B cell (primary cell): ENCODE results near the gene BAIAP2L1.

ENCODE experiments used
- EZH2 ChIP-seq: IDR thresholded peaks from 2 replicates; pipeline ENCODE4 v1.6.1; 2012; ENCODE audit warnings: borderline replicate concordance, low read depth, mild to moderate bottlenecking, moderate library complexity, low read length; ENCODE audit not compliant: insufficient read depth, poor library complexity, severe bottlenecking
- TF ChIP-seq, protein P1 (sequence below): fragments of 200-600 bp; IDR thresholded peaks from one replicate; pipeline ENCODE4 v1.8.0; 2022; ENCODE audit warnings: antibody characterized with exemption, mild to moderate bottlenecking

DNA sequence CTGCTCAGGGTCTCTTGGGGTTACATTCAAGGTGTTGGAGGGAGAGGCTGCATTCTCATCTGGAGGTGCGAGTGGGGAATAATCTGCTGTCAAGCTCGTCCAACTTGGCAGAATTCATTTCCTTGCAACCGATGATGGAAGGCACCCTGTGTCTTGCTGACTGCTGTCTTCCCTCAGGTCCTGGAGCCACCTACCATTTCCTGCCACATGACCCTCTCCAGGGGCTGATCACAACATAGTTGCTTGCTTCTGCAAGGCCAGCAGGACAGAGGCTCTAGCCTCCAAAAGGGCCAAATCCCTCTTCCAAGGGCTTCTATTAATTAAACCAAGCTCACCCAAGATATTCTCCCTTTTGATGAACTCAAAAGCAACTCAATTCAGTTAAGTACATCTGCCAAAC lies 133.6 kb downstream of the BAIAP2L1 start:
- TF ChIP-seq, protein P1, sequence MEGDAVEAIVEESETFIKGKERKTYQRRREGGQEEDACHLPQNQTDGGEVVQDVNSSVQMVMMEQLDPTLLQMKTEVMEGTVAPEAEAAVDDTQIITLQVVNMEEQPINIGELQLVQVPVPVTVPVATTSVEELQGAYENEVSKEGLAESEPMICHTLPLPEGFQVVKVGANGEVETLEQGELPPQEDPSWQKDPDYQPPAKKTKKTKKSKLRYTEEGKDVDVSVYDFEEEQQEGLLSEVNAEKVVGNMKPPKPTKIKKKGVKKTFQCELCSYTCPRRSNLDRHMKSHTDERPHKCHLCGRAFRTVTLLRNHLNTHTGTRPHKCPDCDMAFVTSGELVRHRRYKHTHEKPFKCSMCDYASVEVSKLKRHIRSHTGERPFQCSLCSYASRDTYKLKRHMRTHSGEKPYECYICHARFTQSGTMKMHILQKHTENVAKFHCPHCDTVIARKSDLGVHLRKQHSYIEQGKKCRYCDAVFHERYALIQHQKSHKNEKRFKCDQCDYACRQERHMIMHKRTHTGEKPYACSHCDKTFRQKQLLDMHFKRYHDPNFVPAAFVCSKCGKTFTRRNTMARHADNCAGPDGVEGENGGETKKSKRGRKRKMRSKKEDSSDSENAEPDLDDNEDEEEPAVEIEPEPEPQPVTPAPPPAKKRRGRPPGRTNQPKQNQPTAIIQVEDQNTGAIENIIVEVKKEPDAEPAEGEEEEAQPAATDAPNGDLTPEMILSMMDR: no peak
- TF ChIP-seq EZH2: no peak
